Cardiac fibroblast (primary cell): ENCODE data around the gene RAPGEF1.

Experiments
- DNase-seq, 2 donors: peaks; one replicate each; pipeline versions ENCODE4 v3.0.0 to v3.0.0-alpha.2; 2010; ENCODE audit warnings: low read depth in 2 of 2
- H3K4me3 ChIP-seq, 2 donors: replicated peaks in 1 of 2; 1 replicate in 1 of 2; 2 replicates in 1 of 2; pipeline ENCODE4 v1.5.1; 2011; ENCODE audit warnings: low read depth in 2 of 2, low read length in 2 of 2, mild to moderate bottlenecking in 2 of 2, moderate library complexity in 1 of 2
- TF ChIP-seq, protein P1 (sequence below): IDR thresholded peaks from one replicate; pipeline ENCODE4 v1.5.1; 2011; ENCODE audit warnings: low read depth, mild to moderate bottlenecking, low read length, inconsistent platforms

The RAPGEF1 gene

DNA sequence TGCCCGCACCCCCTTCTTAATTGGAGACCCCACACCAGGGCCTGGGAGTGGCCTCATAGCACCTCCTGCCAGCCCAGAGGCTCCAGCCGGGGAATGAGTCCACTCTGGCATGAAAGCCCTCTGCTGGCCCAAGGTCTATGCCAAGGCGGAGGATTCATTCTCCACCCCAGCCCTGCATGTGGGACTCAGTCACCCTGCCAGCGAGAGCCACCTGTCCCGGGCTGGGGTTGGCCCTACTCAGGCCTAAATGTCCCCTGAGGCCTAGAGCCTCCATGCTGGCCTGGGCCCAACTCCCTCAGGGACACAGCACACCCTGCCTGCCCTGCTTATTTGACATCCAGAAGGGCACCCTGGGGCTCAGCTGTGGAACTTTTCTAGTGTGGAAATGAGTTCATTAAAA is 1.0 kb upstream of the RAPGEF1 start:
- no peak overlapping the region for H3K4me3 ChIP-seq
- TF ChIP-seq, protein P1, sequence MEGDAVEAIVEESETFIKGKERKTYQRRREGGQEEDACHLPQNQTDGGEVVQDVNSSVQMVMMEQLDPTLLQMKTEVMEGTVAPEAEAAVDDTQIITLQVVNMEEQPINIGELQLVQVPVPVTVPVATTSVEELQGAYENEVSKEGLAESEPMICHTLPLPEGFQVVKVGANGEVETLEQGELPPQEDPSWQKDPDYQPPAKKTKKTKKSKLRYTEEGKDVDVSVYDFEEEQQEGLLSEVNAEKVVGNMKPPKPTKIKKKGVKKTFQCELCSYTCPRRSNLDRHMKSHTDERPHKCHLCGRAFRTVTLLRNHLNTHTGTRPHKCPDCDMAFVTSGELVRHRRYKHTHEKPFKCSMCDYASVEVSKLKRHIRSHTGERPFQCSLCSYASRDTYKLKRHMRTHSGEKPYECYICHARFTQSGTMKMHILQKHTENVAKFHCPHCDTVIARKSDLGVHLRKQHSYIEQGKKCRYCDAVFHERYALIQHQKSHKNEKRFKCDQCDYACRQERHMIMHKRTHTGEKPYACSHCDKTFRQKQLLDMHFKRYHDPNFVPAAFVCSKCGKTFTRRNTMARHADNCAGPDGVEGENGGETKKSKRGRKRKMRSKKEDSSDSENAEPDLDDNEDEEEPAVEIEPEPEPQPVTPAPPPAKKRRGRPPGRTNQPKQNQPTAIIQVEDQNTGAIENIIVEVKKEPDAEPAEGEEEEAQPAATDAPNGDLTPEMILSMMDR: no peak
- no peak for DNase-seq

DNA sequence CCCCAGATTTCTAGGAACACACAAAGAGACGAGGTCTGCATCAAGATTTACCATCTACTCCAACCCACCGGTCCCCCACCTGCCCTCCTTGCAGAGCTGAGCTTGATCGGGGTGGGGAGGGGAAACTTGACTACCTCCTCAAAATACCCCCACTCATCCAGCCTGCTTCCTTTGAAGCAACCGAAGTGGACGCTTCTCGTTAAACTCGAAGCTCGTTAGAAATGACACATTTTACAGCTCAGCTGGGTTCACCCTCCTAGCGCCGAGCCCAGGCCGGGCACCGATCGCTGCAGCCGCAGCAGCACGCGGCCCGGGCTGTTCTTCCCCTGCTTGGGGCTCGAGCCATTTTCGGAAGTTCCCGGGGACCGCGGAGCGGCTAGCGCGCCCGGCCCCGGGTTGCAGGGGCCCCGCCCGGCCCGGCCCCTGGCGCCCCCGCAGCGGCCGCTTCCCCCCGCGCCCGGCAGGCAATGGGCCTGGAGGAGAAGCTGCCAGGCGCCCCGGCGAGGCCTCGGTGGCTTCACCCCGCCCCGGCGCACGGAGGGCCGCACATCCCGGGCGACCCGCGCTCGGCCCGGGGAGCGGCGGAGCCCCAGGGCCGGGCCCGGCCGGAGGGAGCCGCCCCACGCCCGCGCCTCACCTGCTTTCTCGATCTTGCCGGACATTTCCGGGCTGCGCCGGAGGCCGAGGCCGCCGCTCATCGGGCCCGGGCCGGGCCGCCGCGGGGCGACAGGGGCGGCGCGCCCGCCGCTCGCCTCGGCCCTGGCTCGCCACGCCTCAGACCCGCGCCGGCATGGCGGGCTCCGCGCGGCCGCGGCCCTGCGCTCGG is 530 bp downstream of the RAPGEF1 start:
- peak in 1 of 2 donors; percentile 32 for DNase-seq

DNA sequence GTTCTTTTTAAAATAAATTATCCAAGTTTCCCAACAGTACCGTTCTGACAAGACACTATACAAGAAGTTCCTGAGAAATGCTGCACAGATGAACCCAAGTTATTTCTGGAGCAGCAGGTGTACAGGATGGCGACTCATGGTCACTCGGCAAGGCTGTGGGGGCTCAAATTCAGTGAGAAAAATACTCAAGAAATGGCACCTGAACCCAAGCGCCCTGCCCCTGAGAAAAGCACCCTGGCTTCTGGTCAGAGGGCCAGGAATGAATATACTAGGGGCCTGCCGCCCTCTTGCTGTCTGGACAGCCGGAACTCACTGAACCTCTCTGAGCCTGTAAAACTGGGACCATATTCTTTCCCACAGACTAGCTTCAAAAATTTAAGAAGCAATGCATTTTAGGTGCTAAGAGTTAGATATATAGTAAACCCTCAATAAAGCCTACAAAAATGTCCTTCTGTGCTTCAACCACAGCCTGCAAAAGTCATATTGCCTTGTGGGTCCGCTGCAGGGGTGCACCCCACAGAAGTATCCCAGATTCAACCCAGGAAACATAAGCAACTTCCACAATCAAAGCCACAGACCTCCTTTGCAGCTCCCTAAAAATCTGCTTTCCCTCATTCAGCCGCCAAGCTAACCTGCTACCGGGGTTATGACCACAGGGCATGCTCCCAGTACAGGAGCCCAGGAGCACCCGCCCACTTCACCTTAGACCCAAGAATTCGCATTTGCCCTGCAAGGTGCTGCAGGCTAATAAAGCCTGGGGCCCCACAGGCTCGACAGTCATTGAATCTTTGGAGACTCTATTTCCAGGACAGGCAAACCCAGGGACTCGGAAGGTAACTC is 1.4 kb downstream of the RAPGEF1 start:
- H3K4me3 ChIP-seq: peak overlapping the region; percentile 58 to 67
- TF ChIP-seq, protein P1: no peak
- DNase-seq: no peak

More for the DNA sequence above, 530 bp downstream of the RAPGEF1 start:
- TF ChIP-seq, protein P1: no peak
- H3K4me3 ChIP-seq: peak overlapping the region; percentile 58 to 67

DNA sequence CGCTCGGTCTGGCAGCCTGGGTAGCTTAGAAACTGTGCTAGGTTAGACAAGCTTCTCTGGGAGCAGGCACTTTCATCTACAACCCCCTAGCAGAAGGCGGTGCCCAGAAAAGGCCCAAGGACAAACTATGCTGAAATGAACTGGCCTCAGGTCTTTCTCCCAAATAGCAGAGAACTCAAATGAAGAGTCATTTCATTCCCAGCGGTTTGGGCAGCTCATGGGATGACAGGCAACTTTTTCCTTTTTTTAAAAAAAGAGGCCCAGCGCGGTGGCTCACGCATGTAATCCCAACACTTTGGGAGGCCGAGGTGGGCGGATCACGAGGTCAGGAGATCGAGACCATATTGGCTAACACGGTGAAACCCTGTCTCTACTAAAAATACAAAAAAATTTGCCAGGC is 2.5 kb downstream of the RAPGEF1 start:
- TF ChIP-seq, protein P1: no peak
- no peak for DNase-seq
- no peak overlapping the region for H3K4me3 ChIP-seq

DNA sequence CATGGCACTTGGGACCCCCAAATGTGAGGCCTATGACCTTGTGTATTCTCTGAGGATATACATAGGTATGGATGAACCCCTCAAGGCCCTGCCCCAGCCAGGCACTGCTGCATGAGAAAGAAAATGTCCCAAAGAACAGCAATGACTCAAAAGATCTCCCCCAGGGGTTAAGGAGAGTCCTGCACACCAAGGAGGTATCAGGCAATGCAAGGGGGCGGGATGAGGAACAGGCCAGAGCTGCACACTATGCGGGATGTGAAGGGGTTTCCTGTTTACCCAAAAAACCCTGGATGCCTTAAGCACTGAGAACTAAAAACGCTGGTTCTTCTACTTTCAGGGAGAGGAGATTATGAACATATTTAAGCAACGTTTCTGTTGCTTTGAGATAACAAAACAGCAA is 3.4 kb downstream of the RAPGEF1 start:
- H3K4me3 ChIP-seq: no peak overlapping the region
- TF ChIP-seq, protein P1: no peak
- DNase-seq: no peak

DNA sequence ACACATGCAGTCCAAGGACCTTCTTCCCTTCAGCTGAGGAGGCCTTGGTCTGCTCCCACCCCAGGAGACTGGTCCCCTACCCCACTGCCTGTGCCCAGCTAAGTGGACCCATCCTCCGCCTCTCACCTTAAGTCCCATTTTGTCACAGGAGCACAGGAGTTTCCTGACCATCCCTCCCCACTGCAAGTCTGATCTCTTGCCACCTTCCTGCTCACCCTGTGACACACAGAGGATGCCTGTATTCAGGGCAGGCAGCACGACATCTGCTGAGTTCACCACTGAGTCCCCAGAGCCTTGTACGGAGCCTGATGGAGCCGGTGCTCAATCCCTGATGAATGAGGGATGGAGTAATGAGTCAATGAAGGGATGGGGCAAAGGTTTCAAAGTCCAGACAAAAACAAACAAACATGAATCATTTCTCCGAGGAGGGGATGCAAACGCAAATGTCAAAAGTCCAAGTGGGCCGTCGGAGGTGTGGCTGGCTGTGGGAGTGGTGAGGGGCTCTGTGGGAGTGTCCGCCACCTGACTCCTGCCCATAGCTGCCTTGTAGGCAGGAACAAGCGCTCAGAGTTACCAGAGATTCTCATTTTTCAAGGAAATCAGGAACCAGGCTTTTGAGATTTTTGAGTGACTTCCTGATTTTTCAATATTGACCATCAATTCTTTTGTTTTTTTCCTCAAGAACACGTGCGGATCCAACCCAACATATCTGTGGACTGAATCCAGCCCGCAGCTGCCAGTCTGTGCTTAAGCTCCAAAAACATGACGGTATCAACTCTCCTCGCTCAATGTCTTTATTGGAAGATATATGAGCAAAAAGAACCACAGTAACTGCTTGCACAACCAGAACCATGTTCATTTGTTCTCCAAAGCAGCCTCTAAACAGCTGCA is 4.4 kb downstream of the RAPGEF1 start:
- TF ChIP-seq, protein P1: no peak
- H3K4me3 ChIP-seq: no peak overlapping the region
- DNase-seq: peak in 1 of 2 donors; percentile 53
